ENCODE data around the gene TPST1. TPM values are rescaled to one million over a fixed set of nuclear protein-coding genes. Genes with fewer than 3 reads are reported as not detected.

The TPST1 gene
- total and polyA plus RNA-seq, 2 donors (not counting 1 experiment from before 2014, with no cell fraction given) = 81.8 to 151 TPM

DNA sequence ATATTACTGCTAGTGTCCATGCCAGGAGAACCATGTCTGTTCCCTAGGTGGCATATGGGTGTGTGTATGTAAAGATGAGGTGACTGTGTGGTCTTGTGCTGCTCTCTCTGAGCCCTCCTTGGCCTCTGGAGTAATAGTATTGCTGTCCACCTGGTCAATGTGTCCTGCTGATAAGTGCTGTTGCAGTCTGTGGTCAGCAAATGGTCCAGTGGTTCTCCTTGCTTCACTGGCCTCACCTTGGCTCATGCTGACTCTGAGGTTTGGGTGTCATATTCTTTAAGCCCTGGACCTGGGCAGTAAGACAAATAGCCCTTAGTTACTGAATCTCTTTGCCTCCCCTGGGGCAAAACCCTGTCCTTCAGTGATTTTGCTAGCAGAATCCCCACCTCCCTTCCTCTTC is 56.8 kb downstream of the TPST1 start:
- peaks cover 20% of the 10 kb centered on the region for H3K79me2 ChIP-seq (ENCODE audit: control insufficient read depth, insufficient read depth, low read length)
- TF ChIP-seq, protein P1, sequence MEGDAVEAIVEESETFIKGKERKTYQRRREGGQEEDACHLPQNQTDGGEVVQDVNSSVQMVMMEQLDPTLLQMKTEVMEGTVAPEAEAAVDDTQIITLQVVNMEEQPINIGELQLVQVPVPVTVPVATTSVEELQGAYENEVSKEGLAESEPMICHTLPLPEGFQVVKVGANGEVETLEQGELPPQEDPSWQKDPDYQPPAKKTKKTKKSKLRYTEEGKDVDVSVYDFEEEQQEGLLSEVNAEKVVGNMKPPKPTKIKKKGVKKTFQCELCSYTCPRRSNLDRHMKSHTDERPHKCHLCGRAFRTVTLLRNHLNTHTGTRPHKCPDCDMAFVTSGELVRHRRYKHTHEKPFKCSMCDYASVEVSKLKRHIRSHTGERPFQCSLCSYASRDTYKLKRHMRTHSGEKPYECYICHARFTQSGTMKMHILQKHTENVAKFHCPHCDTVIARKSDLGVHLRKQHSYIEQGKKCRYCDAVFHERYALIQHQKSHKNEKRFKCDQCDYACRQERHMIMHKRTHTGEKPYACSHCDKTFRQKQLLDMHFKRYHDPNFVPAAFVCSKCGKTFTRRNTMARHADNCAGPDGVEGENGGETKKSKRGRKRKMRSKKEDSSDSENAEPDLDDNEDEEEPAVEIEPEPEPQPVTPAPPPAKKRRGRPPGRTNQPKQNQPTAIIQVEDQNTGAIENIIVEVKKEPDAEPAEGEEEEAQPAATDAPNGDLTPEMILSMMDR (conservative IDR thresholded peaks at IDR 0.05 in 1 of 2, IDR thresholded peaks at IDR 0.05 in 1 of 2; ENCODE audit: low read depth in 1 of 2, low read length in 2 of 2) = no peak
- no peak for TF ChIP-seq EZH2 (IDR thresholded peaks at IDR 0.05; ENCODE audit: low read length, missing control alignments)

DNA sequence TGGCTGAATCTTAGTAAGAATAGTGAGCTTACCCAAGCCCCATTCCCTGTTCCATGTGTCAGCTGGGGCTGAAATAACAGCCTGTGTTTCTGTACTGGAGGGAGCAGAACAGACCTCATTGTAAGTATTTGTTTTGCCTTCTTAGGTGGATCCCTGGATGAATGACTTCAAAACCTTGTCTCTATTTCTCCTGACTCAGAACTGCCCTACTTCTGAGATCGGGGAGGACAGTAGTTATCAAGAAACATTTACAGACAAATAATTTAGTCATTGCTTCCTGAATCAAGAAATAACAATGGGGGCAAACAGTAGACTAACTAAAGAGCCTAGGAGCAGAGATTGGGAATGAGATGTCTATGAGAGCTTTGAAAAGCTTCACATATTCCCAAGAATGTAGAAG is 58.8 kb downstream of the TPST1 start:
- peaks cover 20% of the 10 kb centered on the region for H3K79me2 ChIP-seq (ENCODE audit: control insufficient read depth, insufficient read depth, low read length)

More for the DNA sequence above, 56.8 kb downstream of the TPST1 start:
- DNase-seq (ENCODE audit: low read depth in 2 of 2) = no peak
- Histone ChIP-seq H2AFZ (ENCODE audit: low read length) (no peak overlapping the region), H3K4me3 (replicated peaks in 1 of 4; ENCODE audit: control extremely low read depth in 1 of 4, insufficient read depth in 1 of 4, low read depth in 3 of 4, low read length in 4 of 4) (no peak overlapping the region), H3K4me2 (ENCODE audit: extremely low read depth, insufficient read depth, low read length) (no peak overlapping the region), H3K27ac (ENCODE audit: insufficient read depth, low read length) (no peak overlapping the region), H4K20me1 (ENCODE audit: control insufficient read depth, extremely low read depth, insufficient read depth, low read length) (no peaks in the 10 kb centered on the region), H3K4me1 (ENCODE audit: control insufficient read depth, extremely low read depth, insufficient read depth, low read length) (no peaks in the 10 kb centered on the region), H3K9me3 (ENCODE audit: control insufficient read depth, insufficient read depth, low read depth, low read length) (no peaks in the 10 kb centered on the region), H3K36me3 (ENCODE audit: control insufficient read depth, insufficient read depth, low read length) (no peaks in the 10 kb centered on the region), H3K27me3 (ENCODE audit: control insufficient read depth, insufficient read depth, low read length) (no peaks in the 10 kb centered on the region), H3K9ac (ENCODE audit: insufficient read depth, low read length) (no peak overlapping the region)

DNA sequence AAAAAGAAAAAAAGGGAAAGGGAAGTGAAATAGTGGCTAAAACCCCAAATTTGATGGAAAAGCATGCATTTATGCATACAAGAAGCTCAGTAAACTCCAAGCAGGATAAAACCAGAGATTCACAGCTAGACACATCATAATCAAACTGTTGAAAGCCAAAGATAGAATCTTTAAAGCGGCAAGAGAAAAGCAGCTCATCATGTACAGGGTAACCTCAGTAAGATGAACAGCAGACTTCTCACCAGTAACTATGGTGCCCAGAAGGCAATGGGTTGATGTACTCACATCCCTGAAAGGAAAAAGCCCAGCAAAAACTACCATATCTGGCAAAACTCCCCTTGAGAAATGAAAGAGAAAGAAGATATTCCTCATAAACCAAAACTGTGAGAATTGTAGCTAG is 60.4 kb downstream of the TPST1 start:
- H2AFZ ChIP-seq (ENCODE audit: low read length) = no peak overlapping the region
- H3K36me3 ChIP-seq (ENCODE audit: control insufficient read depth, insufficient read depth, low read length) = no peaks in the 10 kb centered on the region
- H3K9me3 ChIP-seq (ENCODE audit: control insufficient read depth, insufficient read depth, low read depth, low read length) = no peaks in the 10 kb centered on the region
- H3K4me2 ChIP-seq (ENCODE audit: extremely low read depth, insufficient read depth, low read length) = no peak overlapping the region
- no peak overlapping the region for H3K4me3 ChIP-seq (replicated peaks in 1 of 4; ENCODE audit: control extremely low read depth in 1 of 4, insufficient read depth in 1 of 4, low read depth in 3 of 4, low read length in 4 of 4)
- DNase-seq (ENCODE audit: low read depth in 2 of 2) = peak; percentile 33 to 53
- no peak overlapping the region for H3K27ac ChIP-seq (ENCODE audit: insufficient read depth, low read length)
- TF ChIP-seq, protein P1 (conservative IDR thresholded peaks at IDR 0.05 in 1 of 2, IDR thresholded peaks at IDR 0.05 in 1 of 2; ENCODE audit: low read depth in 1 of 2, low read length in 2 of 2) = no peak
- TF ChIP-seq EZH2 (IDR thresholded peaks at IDR 0.05; ENCODE audit: low read length, missing control alignments) = no peak
- H4K20me1 ChIP-seq (ENCODE audit: control insufficient read depth, extremely low read depth, insufficient read depth, low read length) = no peaks in the 10 kb centered on the region
- peaks cover 13% of the 10 kb centered on the region for H3K79me2 ChIP-seq (ENCODE audit: control insufficient read depth, insufficient read depth, low read length)
- no peak overlapping the region for H3K9ac ChIP-seq (ENCODE audit: insufficient read depth, low read length)
- H3K27me3 ChIP-seq (ENCODE audit: control insufficient read depth, insufficient read depth, low read length) = no peaks in the 10 kb centered on the region
- peaks cover 3% of the 10 kb centered on the region for H3K4me1 ChIP-seq (ENCODE audit: control insufficient read depth, extremely low read depth, insufficient read depth, low read length)

More for the DNA sequence above, 58.8 kb downstream of the TPST1 start:
- H3K27ac ChIP-seq (ENCODE audit: insufficient read depth, low read length) = no peak overlapping the region
- no peak for TF ChIP-seq EZH2 (IDR thresholded peaks at IDR 0.05; ENCODE audit: low read length, missing control alignments)
- TF ChIP-seq, protein P1 (conservative IDR thresholded peaks at IDR 0.05 in 1 of 2, IDR thresholded peaks at IDR 0.05 in 1 of 2; ENCODE audit: low read depth in 1 of 2, low read length in 2 of 2) = no peak
- H3K4me3 ChIP-seq (replicated peaks in 1 of 4; ENCODE audit: control extremely low read depth in 1 of 4, insufficient read depth in 1 of 4, low read depth in 3 of 4, low read length in 4 of 4) = no peak overlapping the region
- H3K9ac ChIP-seq (ENCODE audit: insufficient read depth, low read length) = no peak overlapping the region
- H3K9me3 ChIP-seq (ENCODE audit: control insufficient read depth, insufficient read depth, low read depth, low read length) = no peaks in the 10 kb centered on the region
- no peaks in the 10 kb centered on the region for H3K27me3 ChIP-seq (ENCODE audit: control insufficient read depth, insufficient read depth, low read length)
- no peak overlapping the region for H3K4me2 ChIP-seq (ENCODE audit: extremely low read depth, insufficient read depth, low read length)
- no peak for DNase-seq (ENCODE audit: low read depth in 2 of 2)
- peaks cover 3% of the 10 kb centered on the region for H3K4me1 ChIP-seq (ENCODE audit: control insufficient read depth, extremely low read depth, insufficient read depth, low read length)
- no peaks in the 10 kb centered on the region for H3K36me3 ChIP-seq (ENCODE audit: control insufficient read depth, insufficient read depth, low read length)
- H4K20me1 ChIP-seq (ENCODE audit: control insufficient read depth, extremely low read depth, insufficient read depth, low read length) = no peaks in the 10 kb centered on the region
- H2AFZ ChIP-seq (ENCODE audit: low read length) = no peak overlapping the region
